Common myeloid progenitor, CD34-positive (primary cell): Measurements from ENCODE around the gene OXNAD1.

Source experiments
- CTCF ChIA-PET: fragments of 350-600 bp; sonication (Branson Sonifier 250); formaldehyde crosslinking; loops from one replicate; lab custom pipeline; 2021; ENCODE audit warnings: antibody characterized with exemption; lab: Charles Lee
- POLR2A ChIA-PET: fragments of 350-600 bp; sonication (Branson Sonifier 250); formaldehyde crosslinking; loops from one replicate; lab custom pipeline; 2021; ENCODE audit warnings: antibody characterized with exemption; lab: Charles Lee
- DNase-seq, 3 donors: peaks; one replicate each; pipeline versions ENCODE4 v3.0.0 to v3.0.0-alpha.2; 2013
- H3K27ac ChIP-seq, 2 experiments: 1 replicate in 1 of 2; 2 replicates in 1 of 2; pipeline ENCODE4 v1.7.0; 2013; ENCODE audit warnings: inconsistent platforms in 2 of 2, low read length in 2 of 2, mild to moderate bottlenecking in 2 of 2, low read depth in 1 of 2, moderate library complexity in 1 of 2; ENCODE audit not compliant: severe bottlenecking in 2 of 2, insufficient read depth in 1 of 2, poor library complexity in 1 of 2
- H3K27me3 ChIP-seq, 5 experiments: replicated peaks in 2 of 5; 1 replicate in 3 of 5; 2 replicates in 2 of 5; pipeline versions ENCODE4 v1.6.1 to v1.7.0; 2013; ENCODE audit warnings: low read length in 4 of 5, mild to moderate bottlenecking in 2 of 5, moderate library complexity in 2 of 5, inconsistent platforms in 1 of 5; ENCODE audit not compliant: insufficient read depth in 5 of 5, control insufficient read depth in 4 of 5
- H3K36me3 ChIP-seq, 4 experiments: 1 replicate in 2 of 4; 2 replicates in 2 of 4; pipeline versions ENCODE4 v1.6.1 to v1.7.0; 2013; ENCODE audit warnings: low read length in 3 of 4, control low read depth in 1 of 4, mild to moderate bottlenecking in 1 of 4; ENCODE audit not compliant: control insufficient read depth in 4 of 4, insufficient read depth in 4 of 4
- H3K4me1 ChIP-seq, 4 experiments: 1 replicate in 3 of 4; 2 replicates in 1 of 4; pipeline versions ENCODE4 v1.6.1 to v1.7.1; 2013; ENCODE audit warnings: low read length in 3 of 4, mild to moderate bottlenecking in 3 of 4, control low read depth in 1 of 4, inconsistent platforms in 1 of 4, moderate library complexity in 1 of 4; ENCODE audit not compliant: control insufficient read depth in 4 of 4, insufficient read depth in 4 of 4; ENCODE audit errors: control extremely low read depth in 1 of 4
- H3K4me3 ChIP-seq, 7 experiments: 1 replicate in 4 of 7; 2 replicates in 3 of 7; pipeline versions ENCODE4 v1.5.1 to v1.7.0; 2013; ENCODE audit warnings: mild to moderate bottlenecking in 7 of 7, low read length in 6 of 7, moderate library complexity in 6 of 7, inconsistent platforms in 2 of 7, low read depth in 2 of 7, control low read depth in 1 of 7; ENCODE audit not compliant: insufficient read depth in 4 of 7, control insufficient read depth in 1 of 7; ENCODE audit errors: extremely low read depth in 1 of 7
- H3K9me3 ChIP-seq, 5 experiments: 1 replicate in 4 of 5; 2 replicates in 1 of 5; pipeline versions ENCODE4 v1.6.1 to v1.7.1; 2013; ENCODE audit warnings: low read length in 4 of 5, mild to moderate bottlenecking in 2 of 5, inconsistent platforms in 1 of 5, low read depth in 1 of 5, moderate library complexity in 1 of 5; ENCODE audit not compliant: control insufficient read depth in 4 of 5, insufficient read depth in 2 of 5; ENCODE audit errors: control extremely low read depth in 1 of 5
- WGBS: methylation state at CpG from one replicate; pipeline ENCODE4 v1.1.5; 2013; ENCODE audit not compliant: insufficient coverage; 5-methylcytosine and 5-hydroxymethylcytosine counted together

The OXNAD1 gene

DNA sequence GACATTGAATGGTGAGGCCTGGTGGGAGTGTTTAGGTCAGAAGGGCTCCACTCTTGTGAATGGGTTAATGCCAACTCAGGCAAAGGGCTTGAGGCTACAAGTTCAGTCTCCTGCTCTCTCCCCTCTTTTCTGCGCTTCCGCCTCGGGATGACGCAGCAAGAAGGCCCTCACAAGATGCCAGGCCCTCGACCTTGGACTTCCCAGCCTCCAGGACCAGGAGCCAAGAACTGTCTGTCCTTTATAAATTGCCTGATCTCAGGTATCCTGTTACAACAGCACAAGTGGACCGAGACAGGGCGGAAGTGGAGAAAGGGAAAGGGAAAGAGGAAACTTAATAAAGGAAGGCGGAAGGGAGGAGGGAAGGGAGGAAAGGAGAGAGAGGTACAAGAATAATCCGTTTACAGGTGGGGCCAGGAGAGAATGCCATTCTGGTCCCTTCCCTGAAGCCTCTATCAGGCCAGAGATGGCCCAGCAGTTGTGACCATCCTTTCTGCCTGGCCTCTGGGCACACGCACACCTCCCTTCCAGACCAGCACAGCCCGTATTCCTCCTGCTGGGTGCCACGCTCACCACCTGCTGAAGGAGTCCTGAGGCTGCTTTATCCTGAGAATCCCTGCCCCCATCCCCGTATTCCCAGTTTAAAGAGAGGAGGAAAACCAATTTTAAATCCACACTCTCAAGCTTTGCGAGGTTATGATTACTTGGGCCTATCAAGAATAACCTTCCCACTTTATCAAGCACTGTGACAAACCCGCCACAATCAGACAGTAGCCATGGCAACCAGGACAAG lies 64.2 kb downstream of the OXNAD1 start:
- ChIA-PET POLR2A (no interaction called here), CTCF (interaction anchor here (0.9 kb wide), 1 partner anchor 9 kb away, joined by 3 read pairs; no protein-coding TSS in a partner anchor)
- DNase-seq = peak in 2 of 3 donors; percentile 21 to 27
- Histone ChIP-seq H3K4me3 (no peak overlapping the region), H3K4me1 (no peaks in the 10 kb centered on the region), H3K27me3 (no peaks in the 10 kb centered on the region), H3K27ac (peak overlapping the region in 1 of 2 experiments; percentile 0), H3K9me3 (peaks cover 3 to 9% (median 7%) of the 10 kb centered on the region in 5 experiments), H3K36me3 (peaks cover 8 to 67% (median 34%) of the 10 kb centered on the region in 4 experiments)
- WGBS = 86% methylated on average over 10 of the region's 15 CpGs

DNA sequence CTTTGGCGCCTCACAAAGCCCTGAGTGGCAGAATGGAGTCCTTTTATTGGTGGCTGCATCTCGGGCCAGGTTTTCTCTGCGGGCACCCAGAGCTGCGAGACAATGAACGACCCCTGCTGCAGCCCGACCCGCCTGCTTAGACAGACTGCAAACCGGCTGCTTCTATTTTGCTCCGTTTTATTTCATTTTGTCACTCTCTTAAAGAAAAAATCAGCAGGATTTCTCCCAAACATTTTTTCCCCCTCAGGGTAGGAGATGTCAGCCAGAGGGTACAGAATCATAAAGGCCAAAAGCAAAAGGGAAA lies 64.8 kb downstream of the OXNAD1 start:
- no peaks in the 10 kb centered on the region for H3K4me1 ChIP-seq

DNA sequence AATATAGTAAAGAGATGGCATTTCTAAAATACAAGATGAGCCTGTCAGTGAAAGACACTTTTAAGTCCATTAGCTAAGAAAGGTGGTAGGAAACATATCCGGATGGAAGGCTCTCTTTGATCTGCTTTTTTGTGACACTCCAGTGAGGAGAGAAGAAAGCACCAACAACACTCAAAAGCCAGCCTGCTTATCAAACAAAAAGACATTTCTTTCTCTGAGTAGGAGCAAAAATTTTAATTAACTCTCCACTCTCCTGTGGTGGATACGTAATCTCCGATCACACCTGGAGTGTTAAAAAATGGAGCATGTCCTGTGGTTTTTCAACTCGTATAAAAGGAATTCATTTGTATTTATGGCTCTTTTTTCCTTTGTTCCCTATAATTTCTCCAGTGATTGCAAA lies 65.3 kb downstream of the OXNAD1 start:
- H3K4me1 ChIP-seq = no peaks in the 10 kb centered on the region
- H3K27ac ChIP-seq = no peak overlapping the region
- WGBS = no CpG with 5 or more reads among the region's 4 CpGs
- DNase-seq = no peak
- H3K36me3 ChIP-seq = peaks cover 13 to 71% (median 36%) of the 10 kb centered on the region in 4 experiments
- H3K27me3 ChIP-seq = no peaks in the 10 kb centered on the region
- no peak overlapping the region for H3K4me3 ChIP-seq
- ChIA-PET POLR2A (no interaction called here), CTCF (interaction anchor here (0.9 kb wide), 1 partner anchor 10 kb away, joined by 3 read pairs; no protein-coding TSS in a partner anchor)
- peaks cover 3 to 9% (median 7%) of the 10 kb centered on the region in 5 experiments for H3K9me3 ChIP-seq

More for the DNA sequence above, 64.8 kb downstream of the OXNAD1 start:
- peaks cover 11 to 72% (median 34%) of the 10 kb centered on the region in 4 experiments for H3K36me3 ChIP-seq
- no peak overlapping the region for H3K4me3 ChIP-seq
- POLR2A ChIA-PET = no interaction called here
- no peaks in the 10 kb centered on the region for H3K27me3 ChIP-seq
- no peak overlapping the region for H3K27ac ChIP-seq
- CTCF ChIA-PET = interaction anchor here (0.9 kb wide), 1 partner anchor 9 kb away, joined by 3 read pairs; no protein-coding TSS in a partner anchor
- DNase-seq = no peak
- 100% methylated on average over 7 of the region's 9 CpGs for WGBS
- H3K9me3 ChIP-seq = peaks cover 3 to 9% (median 7%) of the 10 kb centered on the region in 5 experiments

DNA sequence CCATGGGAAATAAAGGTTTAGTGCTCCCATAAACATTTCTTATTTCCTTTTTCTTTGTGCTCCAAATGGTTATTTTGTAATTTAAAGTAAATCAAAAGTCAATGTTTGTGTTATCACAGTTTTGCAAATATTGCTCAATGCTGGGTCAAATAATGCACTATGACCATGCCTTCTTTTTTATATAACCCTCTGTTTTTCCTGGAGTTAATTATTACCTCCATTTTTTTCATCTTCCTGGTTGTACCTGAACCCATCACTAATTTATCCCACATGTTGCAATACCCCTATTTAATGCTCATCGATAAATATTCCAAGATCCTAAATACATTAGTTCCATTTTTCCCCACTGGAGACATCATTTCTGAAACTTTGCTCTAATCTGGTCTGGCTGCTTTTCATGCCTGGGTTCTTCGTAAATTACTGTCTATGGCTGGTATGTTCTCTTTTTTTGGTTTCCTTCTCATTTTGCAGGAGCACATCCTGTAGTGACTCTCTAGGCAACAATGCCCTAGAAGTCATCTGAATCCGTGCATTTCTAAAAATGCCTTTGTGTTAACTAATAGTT lies 66.4 kb downstream of the OXNAD1 start:
- no peak for DNase-seq
- peaks cover 3 to 9% (median 7%) of the 10 kb centered on the region in 5 experiments for H3K9me3 ChIP-seq
- no peaks in the 10 kb centered on the region for H3K4me1 ChIP-seq
- H3K27me3 ChIP-seq = no peaks in the 10 kb centered on the region
- POLR2A ChIA-PET = no interaction called here
- 94% methylated on average over 2 of the region's 3 CpGs for WGBS
- CTCF ChIA-PET = no interaction called here
- no peak overlapping the region for H3K27ac ChIP-seq
- H3K36me3 ChIP-seq = peaks cover 14 to 63% (median 38%) of the 10 kb centered on the region in 4 experiments
- no peak overlapping the region for H3K4me3 ChIP-seq

GRCh38 chr3:16332904-16333426 lies 68.0 kb downstream of the OXNAD1 start:
- ChIA-PET CTCF (no interaction called here), POLR2A (no interaction called here)

DNA sequence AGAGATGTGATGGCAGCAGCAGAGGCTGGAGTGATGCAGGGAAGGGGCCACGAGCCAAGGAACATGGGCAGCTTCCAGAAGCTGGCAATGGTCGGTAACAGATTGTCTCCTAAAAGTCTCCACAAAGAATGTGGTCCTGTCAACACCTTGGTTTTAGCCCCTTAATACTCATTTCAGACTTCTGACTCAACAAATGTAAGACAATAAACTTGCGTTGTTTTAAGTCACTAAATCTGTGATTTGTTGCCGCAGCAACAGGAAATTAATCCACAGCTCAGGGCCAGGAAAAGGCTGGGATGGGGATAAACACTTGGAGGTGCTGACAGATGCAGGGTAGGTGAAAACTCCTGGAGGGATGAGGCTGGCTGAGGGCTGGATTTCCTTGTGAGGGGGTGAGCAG lies 69.9 kb downstream of the OXNAD1 start:
- Histone ChIP-seq H3K36me3 (peaks cover 9 to 46% (median 33%) of the 10 kb centered on the region in 4 experiments), H3K27me3 (no peaks in the 10 kb centered on the region), H3K4me1 (peaks cover 9 to 21% (median 16%) of the 10 kb centered on the region in 4 experiments), H3K27ac (no peak overlapping the region), H3K9me3 (peaks cover 3 to 9% (median 7%) of the 10 kb centered on the region in 5 experiments), H3K4me3 (no peak overlapping the region)
- CTCF ChIA-PET = interaction anchor here (1.5 kb wide), 1 partner anchor 34 kb away, joined by 4 read pairs; no protein-coding TSS in a partner anchor
- WGBS = 67% methylated on average over 3 of the region's 4 CpGs
- POLR2A ChIA-PET = no interaction called here
- DNase-seq = no peak

More at GRCh38 chr3:16332904-16333426, 68.0 kb downstream of the OXNAD1 start:
- peaks cover 3 to 9% (median 7%) of the 10 kb centered on the region in 5 experiments for H3K9me3 ChIP-seq
- H3K27ac ChIP-seq = no peak overlapping the region
- H3K4me3 ChIP-seq = no peak overlapping the region
- peaks cover 0 to 4% (median 4%) of the 10 kb centered on the region in 4 experiments for H3K4me1 ChIP-seq
- H3K36me3 ChIP-seq = peaks cover 12 to 60% (median 33%) of the 10 kb centered on the region in 4 experiments
- no CpG with 5 or more reads among the region's 1 CpG for WGBS
- H3K27me3 ChIP-seq = no peaks in the 10 kb centered on the region
- DNase-seq = no peak
